AG04450 (cell line): Measurements from ENCODE around the gene CEP97. TPM values are rescaled to one million over a fixed set of nuclear protein-coding genes. Genes with fewer than 3 reads are reported as not detected.

Experiments used
- CTCF ChIA-PET: fragments of 300-600, 350-600 bp; formaldehyde crosslinking; extraction: SDS; loops from one replicate; lab custom pipeline; 2022; ENCODE audit warnings: antibody characterized with exemption, inconsistent platforms; lab: Charles Lee
- POLR2A ChIA-PET: fragments of 350-600 bp; formaldehyde crosslinking; extraction: SDS; loops from one replicate; lab custom pipeline; 2021; ENCODE audit warnings: antibody characterized with exemption, inconsistent platforms; lab: Yijun Ruan, JAX
- DNase-seq: peaks from one replicate; pipeline ENCODE4 v3.0.0-alpha.2; 2011; ENCODE audit warnings: low read depth, low spot score
- H3K27ac ChIP-seq: one replicate; pipeline ENCODE4 v1.5.1; 2012; ENCODE audit warnings: low read depth, low read length, control low read depth
- H3K27me3 ChIP-seq: one replicate; pipeline ENCODE4 v1.6.0; 2012; ENCODE audit warnings: low read length; ENCODE audit not compliant: control insufficient read depth, insufficient read depth
- H3K4me3 ChIP-seq: 2 replicates; pipeline ENCODE4 v1.5.1; 2011; ENCODE audit warnings: mild to moderate bottlenecking, low read depth, low read length, control low read depth
- H3K9me3 ChIP-seq: 2 replicates; pipeline ENCODE4 v1.5.1; 2012; ENCODE audit warnings: low read length; ENCODE audit not compliant: control insufficient read depth, insufficient read depth
- polyA plus RNA-seq: library from polyadenylated mRNA; depleted of rRNA; stranded (reverse); fragments of >200 nt; gene quantifications from 2 replicates; pipeline ENCODE4 v1.2.3, GENCODE V29; 2011
- TF ChIP-seq, protein P1 (sequence below): IDR thresholded peaks from 2 replicates; pipeline ENCODE4 v1.5.1; 2011; ENCODE audit warnings: low read depth, low read length, control low read depth, inconsistent platforms

CEP97 gene
- polyA plus RNA-seq, 1 experiment, result 2.4 TPM

DNA sequence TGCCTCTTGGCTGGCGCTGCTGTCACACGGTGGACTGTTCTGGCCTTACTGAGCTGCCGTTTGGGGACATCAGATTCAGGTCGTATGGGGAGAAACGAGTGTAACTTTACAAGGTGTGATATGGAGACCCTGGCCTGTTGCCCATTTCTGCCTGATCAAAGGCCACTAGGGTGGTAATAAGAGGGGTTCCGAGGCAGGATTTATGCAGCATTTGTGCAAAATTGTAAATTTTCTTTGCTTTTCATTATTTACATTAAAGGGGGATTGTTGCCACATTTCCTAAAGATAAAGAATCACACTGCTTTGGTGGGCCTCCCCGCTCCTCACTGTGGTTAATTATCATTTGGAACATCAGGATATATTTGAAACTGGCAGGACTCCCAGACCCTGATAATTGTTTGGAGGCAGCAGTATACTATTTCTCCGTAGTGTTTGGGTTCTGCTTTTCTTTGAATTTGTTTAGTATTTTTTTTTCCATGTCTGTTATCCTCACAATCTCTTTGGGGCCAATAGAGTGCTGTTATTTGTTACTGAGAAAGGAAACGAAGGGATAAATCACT lies 55.5 kb downstream of the CEP97 start:
- H3K27me3 ChIP-seq, result no peaks in the 10 kb centered on the region
- peak overlapping the region; percentile 93 for H3K4me3 ChIP-seq
- ChIA-PET POLR2A (interaction anchor here (2.3 kb wide), 1 partner anchor 70 kb away, joined by 7 read pairs; the partner anchor contains the start of gene NFKBIZ), CTCF (interaction anchor here (0.6 to 1.0 kb wide), 2 partner anchors 155 to 445 kb away, joined by 3 to 4 read pairs; no protein-coding TSS in a partner anchor)
- no peak for DNase-seq
- H3K27ac ChIP-seq, result peak overlapping the region; percentile 49
- TF ChIP-seq, protein P1, sequence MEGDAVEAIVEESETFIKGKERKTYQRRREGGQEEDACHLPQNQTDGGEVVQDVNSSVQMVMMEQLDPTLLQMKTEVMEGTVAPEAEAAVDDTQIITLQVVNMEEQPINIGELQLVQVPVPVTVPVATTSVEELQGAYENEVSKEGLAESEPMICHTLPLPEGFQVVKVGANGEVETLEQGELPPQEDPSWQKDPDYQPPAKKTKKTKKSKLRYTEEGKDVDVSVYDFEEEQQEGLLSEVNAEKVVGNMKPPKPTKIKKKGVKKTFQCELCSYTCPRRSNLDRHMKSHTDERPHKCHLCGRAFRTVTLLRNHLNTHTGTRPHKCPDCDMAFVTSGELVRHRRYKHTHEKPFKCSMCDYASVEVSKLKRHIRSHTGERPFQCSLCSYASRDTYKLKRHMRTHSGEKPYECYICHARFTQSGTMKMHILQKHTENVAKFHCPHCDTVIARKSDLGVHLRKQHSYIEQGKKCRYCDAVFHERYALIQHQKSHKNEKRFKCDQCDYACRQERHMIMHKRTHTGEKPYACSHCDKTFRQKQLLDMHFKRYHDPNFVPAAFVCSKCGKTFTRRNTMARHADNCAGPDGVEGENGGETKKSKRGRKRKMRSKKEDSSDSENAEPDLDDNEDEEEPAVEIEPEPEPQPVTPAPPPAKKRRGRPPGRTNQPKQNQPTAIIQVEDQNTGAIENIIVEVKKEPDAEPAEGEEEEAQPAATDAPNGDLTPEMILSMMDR, result no peak
- no peaks in the 10 kb centered on the region for H3K9me3 ChIP-seq

DNA sequence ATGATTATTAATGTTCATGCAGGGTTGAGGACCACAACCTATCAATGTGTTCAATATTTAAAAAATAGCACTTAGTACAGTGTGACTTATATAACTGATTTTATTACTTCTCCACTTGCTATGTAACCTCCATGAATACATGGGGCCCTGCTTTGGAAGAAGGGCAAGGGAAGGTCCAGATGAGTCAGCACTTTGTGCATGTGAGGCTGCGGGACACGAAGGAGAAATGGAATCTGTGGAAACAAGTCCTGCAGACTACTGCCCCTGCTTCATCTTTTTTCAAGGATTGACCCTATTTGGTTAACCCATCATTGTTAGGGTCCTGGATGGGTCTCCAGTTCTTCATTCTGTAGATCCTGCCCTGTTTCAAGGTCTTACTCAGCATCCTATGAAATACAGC lies 56.2 kb downstream of the CEP97 start:
- peak overlapping the region; percentile 93 for H3K4me3 ChIP-seq
- H3K27ac ChIP-seq, result peak overlapping the region; percentile 59
- TF ChIP-seq, protein P1, result no peak
- ChIA-PET CTCF (interaction anchor here (1.0 to 1.4 kb wide), 2 partner anchors 22 to 445 kb away, joined by 3 to 4 read pairs; no protein-coding TSS in a partner anchor), POLR2A (interaction anchor here (2.3 kb wide), 1 partner anchor 69 kb away, joined by 7 read pairs; the partner anchor contains the start of gene NFKBIZ)
- no peaks in the 10 kb centered on the region for H3K9me3 ChIP-seq
- H3K27me3 ChIP-seq, result no peaks in the 10 kb centered on the region
- peak; percentile 61 for DNase-seq

DNA sequence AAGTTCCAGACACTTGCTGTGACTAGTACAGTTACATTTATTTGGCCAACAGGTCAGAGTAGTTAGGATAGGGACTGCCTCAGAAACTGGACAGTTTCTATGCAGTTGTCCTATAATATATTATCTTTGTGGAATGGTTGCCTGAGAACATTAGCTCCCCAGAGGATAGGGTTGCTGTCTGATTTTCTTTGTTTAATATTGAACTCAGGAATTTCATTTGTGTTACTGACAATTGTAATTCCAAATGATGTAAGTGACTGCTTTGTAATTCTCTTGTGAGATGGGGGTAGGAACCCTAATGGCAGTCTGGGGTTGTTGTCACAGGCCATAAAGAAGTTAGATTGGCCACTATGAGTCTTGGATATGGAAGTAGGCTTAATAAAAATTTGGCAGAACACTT lies 56.8 kb downstream of the CEP97 start:
- POLR2A ChIA-PET, result interaction anchor here (2.3 kb wide), 1 partner anchor 68 kb away, joined by 7 read pairs; the partner anchor contains the start of gene NFKBIZ
- no peaks in the 10 kb centered on the region for H3K9me3 ChIP-seq
- no peak overlapping the region for H3K27ac ChIP-seq

DNA sequence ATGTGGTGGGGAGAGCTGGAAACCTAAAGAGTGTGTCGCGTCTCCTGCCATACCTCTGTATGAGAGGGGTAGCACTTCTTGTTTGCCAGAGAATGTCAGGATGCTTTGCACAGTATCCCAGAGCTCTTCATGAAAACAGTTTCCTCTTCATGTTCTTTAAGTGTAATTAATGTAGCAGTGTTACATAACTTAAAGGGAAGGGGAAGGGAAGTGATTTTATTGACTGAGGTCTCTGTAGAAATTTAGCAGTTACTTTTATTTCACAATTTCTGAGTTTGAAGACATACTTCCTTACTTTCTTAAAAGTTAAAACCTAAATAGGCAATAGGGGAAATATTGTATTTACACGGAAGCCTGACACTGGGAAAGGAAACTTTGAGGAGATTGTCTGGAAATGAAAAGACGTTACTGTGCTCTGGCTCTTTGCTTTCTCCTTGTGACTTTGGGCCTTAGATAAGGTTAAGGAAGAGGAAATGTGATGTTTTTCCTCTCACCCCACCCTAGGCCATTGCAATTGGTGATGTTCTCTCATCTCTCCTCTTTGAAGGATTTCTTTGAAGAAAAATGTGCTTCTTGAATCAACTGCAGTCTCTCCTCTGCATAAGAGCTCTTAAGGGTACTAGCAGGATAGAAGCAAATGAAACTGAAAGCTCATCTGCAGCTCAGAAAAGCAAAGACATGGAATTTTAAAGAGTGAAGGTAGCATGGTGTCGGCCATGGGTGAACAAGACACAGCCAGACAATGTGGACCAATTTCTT lies 60.6 kb downstream of the CEP97 start:
- DNase-seq, result no peak
- ChIA-PET POLR2A (no interaction called here), CTCF (interaction anchor here (0.6 to 4.0 kb wide), 5 partner anchors 10 to 444 kb away, joined by 3 to 26 read pairs (median 3); no protein-coding TSS in a partner anchor)
- TF ChIP-seq, protein P1, result no peak
- no peaks in the 10 kb centered on the region for H3K9me3 ChIP-seq
- no peaks in the 10 kb centered on the region for H3K27me3 ChIP-seq
- H3K4me3 ChIP-seq, result no peak overlapping the region
- H3K27ac ChIP-seq, result no peak overlapping the region

More for the DNA sequence above, 56.8 kb downstream of the CEP97 start:
- CTCF ChIA-PET, result interaction anchor here (1.4 kb wide), 1 partner anchor 22 kb away, joined by 4 read pairs; no protein-coding TSS in a partner anchor
- Histone ChIP-seq H3K27me3 (no peaks in the 10 kb centered on the region), H3K4me3 (peak overlapping the region; percentile 93)
- no peak for DNase-seq
- TF ChIP-seq, protein P1, result no peak
